GM19438 (cell line): Measurements from ENCODE around the gene EEFSEC.

ENCODE experiments used
- ATAC-seq: cut with Tn5 transposase; IDR thresholded peaks from one replicate; pipeline ENCODE4 v1.9.1; 2021; ENCODE audit warnings: low read depth; ENCODE audit not compliant: unreplicated experiment

The EEFSEC gene

DNA sequence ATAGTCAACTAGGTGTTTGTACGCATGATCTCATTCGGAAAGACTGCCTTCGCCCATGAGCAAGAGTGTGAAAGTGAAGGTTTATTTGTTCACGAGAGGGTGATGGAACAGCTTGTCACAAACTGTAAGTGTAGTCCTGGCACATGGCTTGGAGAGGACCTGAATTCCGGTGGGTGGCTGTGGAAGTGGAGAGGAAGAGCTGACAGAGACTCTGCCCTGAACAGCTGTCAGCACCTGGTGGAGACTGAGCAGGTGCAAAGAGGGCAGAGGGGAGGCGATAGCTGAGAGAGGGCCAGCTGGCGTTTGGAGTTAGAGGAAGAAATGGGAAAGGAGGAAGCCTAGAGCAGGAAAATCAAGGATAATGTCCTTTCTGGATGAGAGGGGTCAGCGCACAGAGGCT lies 155.7 kb downstream of the EEFSEC start:
- no peak for ATAC-seq

DNA sequence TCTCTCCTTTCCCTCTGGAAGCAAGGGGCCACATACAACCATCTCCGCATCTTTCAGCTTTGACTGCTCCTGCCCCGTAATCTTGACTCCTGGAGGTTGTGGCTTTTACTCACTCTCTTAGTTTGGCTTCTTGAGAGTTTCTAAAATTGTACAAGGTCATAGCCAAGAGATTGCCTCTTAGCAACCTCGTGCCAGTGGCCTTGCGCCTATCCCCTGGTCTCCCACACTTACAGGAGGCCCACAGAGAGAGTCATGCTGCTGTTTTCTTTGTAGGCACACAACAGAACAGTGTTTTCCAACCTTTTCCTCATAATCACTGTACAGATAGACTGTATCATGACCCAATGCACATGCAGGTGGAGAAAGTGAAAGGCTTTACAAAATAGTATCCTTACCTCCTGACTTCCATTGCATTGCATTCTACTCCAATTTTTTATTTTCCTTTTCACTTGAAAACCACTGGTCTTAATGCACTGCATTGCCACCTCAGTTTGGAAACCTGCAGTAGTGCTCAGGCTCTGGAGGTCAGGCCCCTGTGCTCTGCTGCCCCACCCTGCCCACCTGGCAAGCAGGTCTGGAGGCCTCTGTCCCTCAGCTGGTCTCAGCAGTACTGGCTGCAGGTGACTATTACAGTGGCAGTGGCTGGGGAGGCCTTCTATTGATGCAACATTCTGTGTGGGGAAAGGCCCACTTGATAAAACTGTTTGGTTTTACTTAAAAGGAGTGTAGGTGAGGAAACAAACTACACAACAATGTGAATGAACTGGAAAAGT lies 157.2 kb downstream of the EEFSEC start:
- ATAC-seq: no peak

DNA sequence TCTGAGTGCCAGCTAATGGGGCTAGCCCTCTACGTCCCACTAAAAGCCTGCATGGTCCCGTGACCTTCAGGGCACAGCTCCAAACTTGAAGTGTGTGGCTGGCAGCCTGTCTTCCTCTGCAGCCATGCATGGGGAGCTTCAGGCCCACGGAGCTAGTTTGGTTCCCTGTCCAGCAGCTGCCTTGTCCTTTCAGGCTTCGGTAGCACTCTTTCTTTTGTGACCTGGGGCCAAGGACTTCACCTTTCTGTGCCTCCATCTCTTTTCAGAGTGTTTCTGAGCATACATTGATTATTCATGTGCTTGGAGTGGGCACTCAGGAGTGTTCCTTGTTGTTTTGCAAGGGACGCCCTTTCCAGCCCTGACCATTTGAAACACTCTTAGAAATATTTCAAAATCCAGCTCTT lies 158.2 kb downstream of the EEFSEC start:
- ATAC-seq: no peak

DNA sequence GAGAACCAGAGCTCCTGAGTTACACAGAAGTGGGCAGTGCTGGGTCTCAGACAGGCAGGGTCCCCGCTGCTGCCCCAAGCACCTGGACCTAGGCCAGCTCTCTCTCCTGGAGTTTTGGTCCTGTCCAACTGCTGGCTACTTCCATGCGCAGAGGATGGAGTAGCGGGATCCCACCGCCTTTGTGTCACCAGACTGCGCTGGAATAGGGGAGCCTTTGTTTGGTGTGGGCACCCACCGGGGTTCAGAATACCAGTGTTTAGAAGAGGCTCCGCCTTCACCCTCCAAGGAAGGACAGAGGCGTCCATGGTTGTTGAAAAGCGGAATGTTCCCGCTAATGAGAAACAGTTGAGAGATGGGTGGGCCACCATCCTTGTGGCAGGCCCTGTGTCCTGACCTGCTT lies 159.0 kb downstream of the EEFSEC start:
- ATAC-seq: no peak

DNA sequence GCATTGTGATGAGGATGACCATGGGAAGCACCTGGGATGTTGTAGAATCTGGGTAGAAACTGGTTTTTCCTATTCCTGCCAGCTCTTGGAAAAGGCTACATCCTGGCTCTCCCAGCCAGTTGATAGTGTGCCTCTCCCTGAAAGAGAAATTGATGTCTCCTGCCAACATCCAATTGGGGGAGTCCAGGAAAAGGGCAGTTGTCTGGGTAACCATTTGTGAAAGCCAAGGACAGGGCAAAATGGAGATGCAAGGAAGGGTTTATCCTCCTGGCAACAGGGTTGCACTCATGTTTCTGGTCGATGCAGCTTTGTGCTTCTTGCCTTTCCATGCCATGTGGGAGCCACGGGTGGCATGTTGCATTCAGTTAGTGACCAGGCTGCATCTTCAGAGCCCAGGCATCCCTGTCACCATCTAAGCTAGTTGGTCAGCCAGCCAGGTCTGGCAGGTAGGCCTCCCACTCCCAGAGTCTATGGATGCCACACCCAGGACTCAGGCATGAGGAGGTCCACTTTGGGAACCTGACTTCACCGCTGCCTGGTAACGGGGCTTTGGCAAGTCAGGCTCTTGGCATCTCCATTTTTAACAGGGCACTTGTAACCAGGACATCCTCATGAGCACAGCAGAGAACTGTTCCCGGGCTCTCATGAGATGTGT lies 159.9 kb downstream of the EEFSEC start:
- ATAC-seq: no peak

DNA sequence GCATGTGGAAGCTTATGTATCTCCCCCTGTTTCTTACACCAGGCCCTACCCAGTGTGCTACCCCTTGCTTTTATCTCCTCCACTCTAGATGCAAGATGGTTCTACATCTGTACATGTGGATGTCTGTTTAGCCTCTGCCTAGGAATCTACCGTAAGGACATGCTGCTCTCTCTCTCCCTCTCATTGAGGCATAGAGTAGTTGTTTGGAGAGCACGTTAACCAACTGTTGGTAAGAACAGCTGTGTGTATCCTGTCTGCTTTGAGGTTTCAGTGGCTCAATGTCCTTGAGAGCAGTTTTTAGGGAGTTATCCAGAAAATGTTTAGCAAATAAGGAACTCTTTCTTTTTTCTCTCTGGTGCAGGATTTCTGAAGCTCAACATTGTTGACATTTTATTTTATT lies 160.7 kb downstream of the EEFSEC start:
- no peak for ATAC-seq

DNA sequence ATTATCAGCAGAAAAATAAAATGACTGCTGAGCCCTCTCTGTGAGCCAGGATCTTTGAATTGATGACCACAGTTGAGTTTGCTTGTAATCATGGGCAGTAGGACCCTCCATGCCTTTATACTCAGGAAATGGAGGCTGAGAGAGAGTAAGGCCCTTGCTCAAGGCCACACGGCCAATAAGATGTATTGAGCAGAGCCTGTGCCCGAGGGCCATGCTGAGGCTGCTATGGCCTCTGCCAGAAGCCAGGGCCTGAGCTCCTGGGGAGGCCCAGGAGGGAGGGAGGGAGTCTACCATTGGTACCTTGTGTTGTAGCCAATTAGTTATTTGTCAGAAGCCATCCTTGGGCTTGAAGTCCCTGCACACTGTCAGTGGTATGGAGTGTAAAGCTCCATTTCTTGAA lies 162.0 kb downstream of the EEFSEC start:
- no peak for ATAC-seq

DNA sequence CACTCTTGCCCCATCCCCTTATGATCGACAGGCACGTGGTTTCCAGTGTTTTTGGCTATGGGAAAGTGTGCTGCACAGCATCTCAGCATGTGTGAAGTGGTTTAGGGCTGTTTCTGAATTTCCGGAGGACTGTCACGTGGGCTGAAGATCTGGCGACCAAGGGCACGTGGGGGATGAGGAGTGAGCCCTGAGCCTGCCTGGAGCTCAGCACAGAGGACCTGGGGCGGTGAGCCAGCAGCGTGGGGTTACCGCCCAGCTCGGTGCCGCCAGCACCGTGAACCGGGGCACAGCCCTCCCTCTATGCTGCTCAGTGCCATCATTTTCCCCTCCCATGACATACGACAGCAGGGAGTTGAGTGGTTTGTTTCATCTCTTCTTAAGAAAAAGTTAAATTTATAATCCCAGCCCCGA lies 163.2 kb downstream of the EEFSEC start:
- ATAC-seq: no peak

DNA sequence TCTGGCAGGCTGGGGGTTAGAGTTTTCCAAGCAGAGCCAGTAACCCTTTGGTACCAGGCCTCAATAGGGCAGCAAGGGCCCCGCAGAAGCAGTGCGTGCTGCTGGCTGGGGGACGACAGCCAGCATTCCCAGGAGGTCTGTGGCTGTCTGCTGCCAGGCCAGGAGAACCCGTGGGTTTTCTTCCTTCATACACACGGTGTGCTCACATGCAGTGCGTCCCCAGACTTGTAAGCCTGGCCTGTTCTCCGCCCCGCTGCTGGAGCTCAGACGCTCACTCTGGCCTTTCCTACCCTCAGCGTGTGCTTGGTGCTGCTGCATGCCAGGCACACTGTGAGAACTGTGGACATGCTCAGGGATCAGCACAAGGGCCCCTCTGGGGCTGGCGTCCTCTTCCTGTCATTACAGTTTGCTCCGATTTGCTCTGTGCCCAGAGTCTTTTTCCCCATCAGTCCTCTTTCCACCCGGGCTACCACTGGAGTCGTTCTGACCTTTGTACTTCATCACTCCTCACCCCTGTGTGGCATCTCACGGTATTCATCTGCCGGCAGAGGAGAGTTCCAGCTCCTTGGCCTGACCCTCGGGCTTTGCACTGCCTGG lies 163.9 kb downstream of the EEFSEC start:
- ATAC-seq: no peak

DNA sequence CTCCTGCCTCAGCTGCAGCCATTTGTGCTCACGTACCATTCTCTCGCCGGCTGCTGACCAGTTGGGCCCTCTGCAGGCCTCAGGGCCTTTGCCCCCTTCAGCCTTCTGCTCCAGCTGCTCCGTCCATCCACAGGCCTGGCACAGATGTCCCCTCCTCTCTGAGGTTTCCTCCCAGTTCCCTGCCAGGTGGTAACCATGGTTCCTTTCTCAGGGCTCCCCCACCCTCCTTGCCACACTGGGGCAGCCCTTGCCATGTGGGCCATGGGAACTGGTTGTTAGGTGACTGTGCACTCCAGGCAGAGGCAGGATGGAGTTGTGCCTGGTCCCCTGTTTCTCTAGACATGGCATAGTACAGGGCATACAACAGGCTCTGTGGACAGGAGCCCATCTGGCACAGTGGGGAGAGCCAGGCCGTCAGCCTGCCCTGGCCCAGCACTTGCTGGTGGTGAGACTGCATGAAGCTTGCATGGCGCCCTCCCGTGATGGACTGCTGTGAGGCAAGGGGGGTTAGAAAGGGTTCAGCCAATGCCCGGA lies 164.5 kb downstream of the EEFSEC start:
- ATAC-seq: no peak

DNA sequence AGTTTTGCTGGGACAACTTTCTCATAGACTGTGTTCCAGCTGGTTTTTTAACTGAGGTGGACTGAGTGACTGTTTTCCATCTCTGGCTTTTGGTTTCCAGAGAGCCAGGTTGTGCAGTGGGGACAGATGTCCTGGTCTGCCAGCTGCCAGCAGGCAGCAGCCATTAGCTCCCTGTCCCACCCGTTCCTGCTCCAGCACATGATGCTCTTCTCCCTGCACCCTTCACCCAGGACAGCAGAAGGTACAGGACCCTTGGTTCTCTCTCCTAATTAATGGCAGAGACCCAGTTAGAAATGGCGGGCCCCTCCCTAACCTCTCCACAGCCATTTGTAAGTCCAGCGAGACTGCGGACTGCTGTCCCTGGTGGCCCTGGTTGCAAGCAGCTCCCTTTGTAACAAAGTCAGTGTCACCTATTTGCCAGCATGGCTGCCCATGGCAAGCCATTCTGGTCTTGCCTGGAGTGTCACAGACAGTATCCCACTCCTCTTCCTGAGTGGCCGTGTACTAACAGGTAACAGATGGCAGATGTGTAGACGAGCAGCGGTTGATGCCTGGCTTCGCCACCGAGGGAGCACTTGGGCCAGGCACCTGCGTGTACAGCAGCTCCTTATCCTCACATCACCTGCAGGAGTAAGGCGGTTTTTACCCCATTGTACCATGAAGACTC lies 165.1 kb downstream of the EEFSEC start:
- no peak for ATAC-seq

DNA sequence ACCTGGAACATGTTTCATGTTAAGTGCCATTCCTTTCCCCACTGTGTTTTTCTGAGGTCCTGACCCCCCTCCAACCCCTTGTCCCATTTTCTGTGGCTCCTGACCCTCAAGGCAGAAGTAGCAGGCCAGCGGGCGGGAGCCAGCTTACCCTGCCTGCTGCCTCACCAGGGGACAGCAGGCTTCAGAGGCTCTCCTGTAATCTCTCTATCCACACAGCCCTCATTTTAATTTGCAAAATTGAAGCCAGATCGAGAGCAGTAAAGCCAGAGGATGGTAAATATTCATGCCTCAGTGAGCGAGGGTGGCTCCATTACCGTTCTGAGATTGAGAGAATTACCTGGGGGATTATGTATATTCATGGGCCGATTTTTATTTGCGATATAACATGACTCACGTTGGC lies 165.8 kb downstream of the EEFSEC start:
- no peak for ATAC-seq

DNA sequence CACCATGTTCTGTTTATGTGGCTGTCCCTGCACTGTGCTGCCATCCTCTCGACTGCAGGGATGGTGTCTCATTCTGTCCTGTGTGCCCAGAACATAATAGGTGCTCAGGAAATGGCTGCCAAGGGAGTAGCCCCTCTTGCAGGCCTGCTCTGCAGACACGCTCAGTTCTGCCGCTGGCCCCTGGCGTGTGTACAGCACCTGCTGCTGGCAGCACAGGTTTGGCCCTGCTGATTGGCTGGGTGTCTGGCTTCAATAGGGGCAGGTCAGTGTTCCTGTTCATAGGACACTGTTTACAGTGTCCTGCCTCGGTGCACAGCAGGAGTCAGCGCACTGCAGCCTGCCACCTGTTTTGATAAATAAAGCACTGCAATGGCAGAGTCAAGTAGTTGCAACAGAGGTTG lies 166.5 kb downstream of the EEFSEC start:
- ATAC-seq: no peak

DNA sequence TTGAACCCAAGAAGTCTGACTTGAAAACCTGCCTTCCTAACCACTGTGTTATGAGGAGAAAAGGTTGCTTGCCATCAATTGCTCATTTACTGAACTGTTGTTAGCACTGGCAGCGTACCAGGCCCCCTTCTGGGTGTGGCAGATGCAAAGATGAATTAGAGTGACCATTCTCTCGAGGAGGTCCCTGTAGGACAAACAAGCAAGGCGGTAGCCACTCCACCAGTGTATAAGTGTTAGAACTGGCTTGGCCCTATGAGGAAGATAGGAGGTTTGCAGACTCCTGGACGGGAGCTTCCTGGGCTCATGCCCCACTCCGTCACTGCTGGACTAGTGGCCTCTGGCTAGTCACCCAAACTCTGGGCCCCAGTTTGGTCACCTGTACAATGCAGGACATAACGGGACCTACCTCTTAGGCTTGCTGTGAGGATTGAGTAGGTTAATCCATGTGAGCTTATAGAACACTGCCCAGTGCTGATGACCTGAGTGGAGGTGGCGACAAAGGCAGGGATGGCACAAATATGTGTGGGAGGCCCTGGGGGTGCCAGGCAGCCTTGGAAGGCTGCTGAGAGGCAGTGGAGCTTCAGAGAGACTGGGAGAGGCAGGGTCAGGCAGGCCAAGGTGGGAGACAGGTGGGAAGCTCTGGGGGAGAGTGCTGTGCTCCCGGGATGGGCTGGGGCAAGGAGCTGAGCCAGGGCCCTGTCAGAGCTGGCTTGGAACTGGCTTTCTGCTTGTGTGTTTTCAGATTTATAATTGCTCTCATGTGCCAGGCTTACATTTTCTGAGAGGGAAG lies 167.5 kb downstream of the EEFSEC start:
- ATAC-seq: no peak

DNA sequence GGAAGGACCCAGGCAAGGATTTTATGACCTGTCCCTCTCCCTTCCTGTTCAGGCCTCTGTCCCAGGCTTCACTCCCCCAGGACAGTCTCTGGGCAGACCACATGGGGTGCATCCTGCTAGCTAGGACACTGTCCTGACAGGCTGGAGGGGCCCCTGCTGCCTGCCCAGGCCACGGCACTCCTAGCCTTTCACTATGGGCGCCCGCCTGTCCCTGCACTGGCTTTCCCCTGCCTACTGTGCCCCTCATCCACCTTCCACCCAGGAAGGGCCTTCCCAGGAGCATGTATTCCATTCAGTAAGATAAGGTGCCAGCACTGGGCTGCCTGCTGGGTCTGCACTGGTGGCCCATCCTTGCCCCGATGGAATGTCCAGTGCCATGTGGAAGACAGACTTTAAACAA lies 168.1 kb downstream of the EEFSEC start:
- no peak for ATAC-seq

DNA sequence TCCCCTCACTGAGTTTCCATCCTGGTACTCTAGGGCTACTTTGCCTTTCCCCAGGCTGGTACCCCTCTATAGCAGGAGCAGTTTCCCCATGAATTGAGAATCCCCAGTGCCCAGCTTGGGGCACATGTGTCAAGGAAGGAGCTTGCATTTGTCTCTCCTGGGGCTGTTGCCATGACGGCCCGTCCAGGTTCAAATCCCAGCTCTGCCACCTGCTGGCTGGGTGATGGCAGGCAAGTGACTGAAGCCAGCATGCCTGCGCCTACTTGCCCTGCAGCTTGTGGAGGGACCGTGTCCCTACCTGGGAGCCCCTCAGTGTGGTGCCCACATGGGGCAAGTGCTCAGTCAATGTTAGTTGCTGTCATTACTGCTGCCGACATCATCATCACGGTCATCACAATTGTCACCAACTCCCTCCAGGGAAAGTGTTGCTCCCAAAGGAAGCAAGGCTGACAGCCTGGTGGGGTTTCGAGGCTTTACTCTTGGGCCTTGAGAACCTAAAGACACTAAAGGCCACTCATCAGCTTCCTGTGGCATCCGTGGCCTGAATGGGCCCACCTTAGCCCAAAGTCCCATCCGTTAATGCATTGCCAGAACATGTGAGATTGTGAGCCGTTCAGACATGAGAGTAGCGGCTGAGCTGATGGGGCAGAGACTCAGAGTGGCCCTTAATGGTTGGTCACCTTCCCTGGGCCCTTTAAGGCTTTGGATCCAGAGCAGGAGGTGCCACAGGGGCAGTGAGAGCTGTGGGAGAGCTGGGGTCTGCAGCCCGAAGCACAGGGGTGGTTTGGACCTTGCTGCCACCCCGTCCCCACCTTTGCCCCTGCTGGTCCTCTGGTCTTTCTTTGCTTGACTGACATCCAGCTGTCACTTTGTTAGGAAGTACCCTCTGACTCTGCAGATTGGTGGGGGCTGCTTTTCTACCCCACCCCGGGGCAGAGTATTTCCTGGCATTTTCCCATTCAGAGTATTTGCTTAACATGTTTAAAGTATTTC lies 169.0 kb downstream of the EEFSEC start:
- ATAC-seq: no peak

DNA sequence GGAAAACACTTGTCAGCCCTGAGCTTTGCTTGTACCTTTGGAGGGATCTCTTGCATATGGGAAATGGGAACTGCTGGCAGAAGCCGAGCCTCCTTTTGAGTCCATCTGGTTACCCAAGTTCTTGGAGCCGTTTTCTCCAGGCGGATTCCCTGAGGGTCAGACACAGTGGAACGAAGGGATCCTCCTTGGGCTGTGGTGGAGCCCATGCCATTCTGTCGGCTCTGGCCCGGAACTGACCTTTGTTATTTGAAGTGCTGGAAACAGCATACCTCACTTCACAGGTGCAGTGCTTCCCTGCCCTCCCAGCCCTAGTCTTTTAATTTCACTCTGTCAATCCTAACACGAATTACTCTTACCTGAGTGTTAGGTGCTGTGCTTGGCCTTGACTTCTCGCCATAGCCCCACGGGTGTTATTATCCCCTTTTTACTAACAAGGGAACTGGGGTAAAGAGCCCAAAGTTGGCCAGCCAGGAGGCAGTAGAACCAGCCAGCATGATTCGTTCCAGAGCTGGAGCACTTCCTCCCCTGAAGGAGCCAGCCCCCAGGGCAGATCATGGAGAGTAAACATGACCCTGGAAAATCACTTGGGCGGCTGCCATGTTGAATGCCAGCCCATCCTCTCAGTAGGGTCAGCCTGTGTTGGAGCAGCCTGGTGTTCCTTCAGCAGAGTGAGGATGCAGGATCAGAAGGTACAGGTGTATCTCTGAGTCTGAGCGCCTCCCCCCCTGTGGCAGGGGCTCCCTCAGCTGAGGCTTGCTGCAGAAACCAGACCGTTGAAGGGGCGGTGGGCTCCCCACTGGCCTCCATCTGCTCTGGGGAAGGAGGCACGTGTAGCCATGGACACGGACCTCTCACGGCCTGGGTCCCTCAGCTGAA lies 170.2 kb downstream of the EEFSEC start:
- no peak for ATAC-seq

DNA sequence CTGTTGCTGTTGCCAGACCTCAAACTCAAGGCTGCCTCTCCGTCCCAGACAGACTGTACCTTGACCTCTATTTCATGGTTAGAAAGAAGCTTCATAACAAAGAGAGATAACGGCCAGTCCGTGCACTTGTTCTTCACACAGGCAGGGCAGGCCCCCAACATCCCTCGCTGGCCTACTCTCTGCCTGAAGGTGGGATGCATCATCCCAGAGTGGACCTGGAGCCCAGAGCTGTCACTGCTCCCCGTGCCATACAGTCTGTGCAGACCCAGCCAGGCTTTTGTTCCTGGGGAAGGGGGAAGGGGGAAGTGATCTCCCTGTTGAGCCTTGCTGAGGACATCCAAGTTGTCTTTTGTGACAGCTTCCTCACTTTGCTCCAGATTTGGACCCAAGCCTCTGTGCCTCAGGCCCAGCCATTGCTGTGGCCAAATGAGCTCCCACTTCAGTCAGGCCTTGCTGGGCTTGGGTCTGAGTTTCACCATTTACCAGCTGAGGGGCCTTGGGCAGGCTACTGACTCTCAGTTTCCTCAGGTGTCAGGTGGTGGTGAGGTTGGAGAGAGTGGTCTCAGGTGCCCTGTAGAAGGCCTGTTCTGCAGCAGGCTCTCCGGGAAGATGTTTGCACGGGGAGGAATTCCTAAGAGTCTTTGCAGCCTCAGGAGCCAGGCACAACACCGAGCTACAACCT lies 171.8 kb downstream of the EEFSEC start:
- no peak for ATAC-seq
